H9 (cell line): Measurements from ENCODE around the gene KCNK13. TPM values are rescaled to one million over a fixed set of nuclear protein-coding genes. Genes with fewer than 3 reads are reported as not detected.

ENCODE experiments used
- DNase-seq: peaks from one replicate; pipeline ENCODE4 v3.0.0-alpha.2; 2017
- H2AFZ ChIP-seq: one replicate; pipeline ENCODE4 v1.6.1; 2013; ENCODE audit warnings: mild to moderate bottlenecking, low read length, control low read depth, moderate library complexity
- H2AK5ac ChIP-seq: 2 replicates; pipeline ENCODE4 v1.6.1; 2013; ENCODE audit warnings: low read length, control low read depth, mixed read lengths; ENCODE audit not compliant: insufficient read length
- H2BK120ac ChIP-seq: one replicate; pipeline ENCODE4 v1.6.1; 2013; ENCODE audit warnings: low read depth, mild to moderate bottlenecking, low read length, control low read depth, inconsistent platforms; ENCODE audit not compliant: poor library complexity, severe bottlenecking
- H2BK12ac ChIP-seq: 2 replicates; pipeline ENCODE4 v1.6.1; 2013; ENCODE audit warnings: low read length, control low read depth, mixed read lengths, low read depth; ENCODE audit not compliant: insufficient read length
- H2BK15ac ChIP-seq: 2 replicates; pipeline ENCODE4 v1.6.1; 2013; ENCODE audit warnings: low read depth, low read length, control low read depth
- H2BK20ac ChIP-seq: one replicate; pipeline ENCODE4 v1.6.1; 2013; ENCODE audit warnings: low read depth, mild to moderate bottlenecking, low read length, control low read depth, inconsistent platforms; ENCODE audit not compliant: poor library complexity, severe bottlenecking
- H2BK5ac ChIP-seq: 2 replicates; pipeline ENCODE4 v1.6.1; 2013; ENCODE audit warnings: low read length, control low read depth, mixed read lengths; ENCODE audit not compliant: insufficient read length
- H3K14ac ChIP-seq: 2 replicates; pipeline ENCODE4 v1.6.1; 2013; ENCODE audit warnings: low read length, control low read depth; ENCODE audit not compliant: insufficient read depth
- H3K18ac ChIP-seq: 2 replicates; pipeline ENCODE4 v1.6.1; 2013; ENCODE audit warnings: low read depth, mild to moderate bottlenecking, mixed read lengths, low read length, control low read depth; ENCODE audit not compliant: insufficient read length
- H3K23ac ChIP-seq: 2 replicates; pipeline ENCODE4 v1.6.1; 2013; ENCODE audit warnings: low read length, control low read depth, mixed read lengths, low read depth; ENCODE audit not compliant: insufficient read length
- H3K23me2 ChIP-seq: 2 replicates; pipeline ENCODE4 v1.6.1; 2013; ENCODE audit warnings: low read depth, mild to moderate bottlenecking, mixed read lengths, low read length, control low read depth; ENCODE audit not compliant: insufficient read length, poor library complexity, severe bottlenecking
- H3K27ac ChIP-seq: 2 replicates; pipeline ENCODE4 v1.5.1; 2013; ENCODE audit warnings: low read length, control low read depth, mixed read lengths, low read depth; ENCODE audit not compliant: insufficient read length
- H3K27me3 ChIP-seq: 2 replicates; pipeline ENCODE4 v1.6.1; 2013; ENCODE audit warnings: low read length, control low read depth, inconsistent platforms; ENCODE audit not compliant: insufficient read depth
- H3K4ac ChIP-seq: 2 replicates; pipeline ENCODE4 v1.6.1; 2013; ENCODE audit warnings: low read depth, mild to moderate bottlenecking, control low read depth, inconsistent platforms, low read length, moderate library complexity
- H3K4me1 ChIP-seq: 2 replicates; pipeline ENCODE4 v1.6.1; 2013; ENCODE audit warnings: low read length, control low read depth, inconsistent platforms; ENCODE audit not compliant: insufficient read depth
- H3K4me2 ChIP-seq: 2 replicates; pipeline ENCODE4 v1.6.1; 2013; ENCODE audit warnings: low read length, control low read depth, mixed read lengths; ENCODE audit not compliant: insufficient read length, insufficient read depth
- H3K56ac ChIP-seq: 2 replicates; pipeline ENCODE4 v1.6.1; 2013; ENCODE audit warnings: low read depth, mild to moderate bottlenecking, mixed read lengths, low read length, control low read depth; ENCODE audit not compliant: insufficient read length
- H3K79me1 ChIP-seq: 2 replicates; pipeline ENCODE4 v1.6.1; 2013; ENCODE audit warnings: low read depth, mild to moderate bottlenecking, moderate library complexity, low read length, control low read depth, inconsistent platforms; ENCODE audit not compliant: insufficient read depth, poor library complexity, severe bottlenecking
- H3K79me2 ChIP-seq: 2 replicates; pipeline ENCODE4 v1.6.1; 2013; ENCODE audit warnings: low read length, control low read depth, inconsistent platforms; ENCODE audit not compliant: insufficient read depth
- H3K9ac ChIP-seq: 2 replicates; pipeline ENCODE4 v1.6.1; 2013; ENCODE audit warnings: low read length, control low read depth, mixed read lengths; ENCODE audit not compliant: insufficient read length; ENCODE audit errors: extremely low read depth
- H3K9me3 ChIP-seq: one replicate; pipeline ENCODE4 v1.6.1; 2013; ENCODE audit warnings: low read depth, low read length, inconsistent platforms; ENCODE audit not compliant: control insufficient read depth
- H3T11ph ChIP-seq: one replicate; pipeline ENCODE4 v1.6.1; 2013; ENCODE audit warnings: mild to moderate bottlenecking, low read length, control low read depth, inconsistent platforms
- H4K20me1 ChIP-seq: one replicate; pipeline ENCODE4 v1.6.1; 2013; ENCODE audit not compliant: control insufficient read depth, insufficient read length, insufficient read depth
- H4K5ac ChIP-seq: 2 replicates; pipeline ENCODE4 v1.6.1; 2013; ENCODE audit warnings: low read depth, mild to moderate bottlenecking, mixed read lengths, low read length, control low read depth; ENCODE audit not compliant: insufficient read length
- H4K8ac ChIP-seq: replicated peaks from 2 replicates; pipeline ENCODE4 v1.6.1; 2013; ENCODE audit warnings: low read length, control low read depth, mixed read lengths, low read depth; ENCODE audit not compliant: insufficient read length
- H4K91ac ChIP-seq: 2 replicates; pipeline ENCODE4 v1.6.1; 2013; ENCODE audit warnings: low read depth, mild to moderate bottlenecking, moderate library complexity, mixed read lengths, low read length, control low read depth; ENCODE audit not compliant: insufficient read length
- H3K27ac Mint-ChIP-seq, 3 experiments: 2 replicates in 2 of 3; 3 replicates in 1 of 3; pipeline ENCODE4 v1.8.0; 2020 to 2021; ENCODE audit warnings: mixed read lengths in 3 of 3, mild to moderate bottlenecking in 1 of 3, moderate library complexity in 1 of 3
- H3K27me3 Mint-ChIP-seq: 2 replicates; pipeline ENCODE4 v1.8.0; 2021; ENCODE audit warnings: low read depth, mild to moderate bottlenecking, moderate library complexity, mixed read lengths
- H3K36me3 Mint-ChIP-seq, 3 experiments: 2 replicates in 2 of 3; 3 replicates in 1 of 3; pipeline ENCODE4 v1.8.0; 2020 to 2021; ENCODE audit warnings: low read depth in 3 of 3, mixed read lengths in 3 of 3; ENCODE audit not compliant: insufficient read depth in 1 of 3
- H3K4me1 Mint-ChIP-seq, 2 experiments: 2 replicates each; pipeline ENCODE4 v1.8.0; 2020; ENCODE audit warnings: mixed read lengths in 2 of 2
- H3K4me3 Mint-ChIP-seq, 2 experiments: 2 replicates in 1 of 2; 3 replicates in 1 of 2; pipeline ENCODE4 v1.8.0; 2020 to 2021; ENCODE audit warnings: mild to moderate bottlenecking in 2 of 2, mixed read lengths in 2 of 2, moderate library complexity in 1 of 2
- H3K9me3 Mint-ChIP-seq, 2 experiments: 2 replicates in 1 of 2; 3 replicates in 1 of 2; pipeline ENCODE4 v1.8.0; 2020; ENCODE audit warnings: mild to moderate bottlenecking in 2 of 2, mixed read lengths in 2 of 2, moderate library complexity in 1 of 2
- WGBS: extraction: QIAGEN DNeasy Blood & Tissue Kit; methylation state at CpG from one replicate; pipeline ENCODE4 v1.1.7; 2013; ENCODE audit warnings: missing lambda C conversion rate, low lambda C conversion rate, mixed read lengths; ENCODE audit not compliant: insufficient read length; ENCODE audit errors: extremely low coverage; 5-methylcytosine and 5-hydroxymethylcytosine counted together
- total RNA-seq: library from RNA; stranded (reverse); gene quantifications from 2 replicates; pipeline ENCODE4 v1.2.1, GENCODE V29; 2021
- TF ChIP-seq, protein P1 (sequence below): fragments of 200-600 bp; sonication (generic); conservative IDR thresholded peaks from 3 replicates; pipeline ENCODE4 v1.8.0; 2021; ENCODE audit warnings: antibody characterized with exemption, mild to moderate bottlenecking

The KCNK13 gene
- total RNA-seq, 1 experiment from 2014 or later: 0.39 TPM

DNA sequence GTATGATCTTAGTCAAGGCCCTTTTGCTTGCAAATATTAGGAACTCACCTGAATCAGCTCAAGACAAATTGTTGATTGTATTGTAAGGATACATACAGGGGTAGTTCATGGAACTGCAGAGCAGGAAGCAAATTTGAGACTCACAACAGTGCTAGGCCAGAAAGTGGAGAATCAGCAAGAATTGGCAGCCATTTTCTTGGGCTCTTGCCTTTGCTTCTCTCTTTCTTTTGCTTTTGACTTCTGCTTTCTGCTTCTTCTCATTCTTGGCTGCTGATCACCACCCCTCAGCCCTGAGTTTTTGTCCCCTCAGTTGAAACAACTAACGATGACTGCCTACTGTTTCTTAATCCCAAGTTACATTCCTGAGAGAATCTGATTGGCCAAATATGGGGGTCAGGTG, 34.8 kb downstream of the KCNK13 start:
- no peak overlapping the region for H4K8ac ChIP-seq
- no peak overlapping the region for H3K56ac ChIP-seq
- H3K9me3 Mint-ChIP-seq: no peaks in the 10 kb centered on the region; a peak in 1 of 5 replicates
- no peak overlapping the region for H2BK20ac ChIP-seq
- peaks cover 5 to 13% of the 10 kb centered on the region in 2 experiments for H3K4me1 Mint-ChIP-seq
- H2AK5ac ChIP-seq: no peak overlapping the region
- H3K14ac ChIP-seq: no peak overlapping the region
- no CpG with 5 or more reads among the region's 1 CpG for WGBS
- no peak for DNase-seq
- TF ChIP-seq, protein P1, sequence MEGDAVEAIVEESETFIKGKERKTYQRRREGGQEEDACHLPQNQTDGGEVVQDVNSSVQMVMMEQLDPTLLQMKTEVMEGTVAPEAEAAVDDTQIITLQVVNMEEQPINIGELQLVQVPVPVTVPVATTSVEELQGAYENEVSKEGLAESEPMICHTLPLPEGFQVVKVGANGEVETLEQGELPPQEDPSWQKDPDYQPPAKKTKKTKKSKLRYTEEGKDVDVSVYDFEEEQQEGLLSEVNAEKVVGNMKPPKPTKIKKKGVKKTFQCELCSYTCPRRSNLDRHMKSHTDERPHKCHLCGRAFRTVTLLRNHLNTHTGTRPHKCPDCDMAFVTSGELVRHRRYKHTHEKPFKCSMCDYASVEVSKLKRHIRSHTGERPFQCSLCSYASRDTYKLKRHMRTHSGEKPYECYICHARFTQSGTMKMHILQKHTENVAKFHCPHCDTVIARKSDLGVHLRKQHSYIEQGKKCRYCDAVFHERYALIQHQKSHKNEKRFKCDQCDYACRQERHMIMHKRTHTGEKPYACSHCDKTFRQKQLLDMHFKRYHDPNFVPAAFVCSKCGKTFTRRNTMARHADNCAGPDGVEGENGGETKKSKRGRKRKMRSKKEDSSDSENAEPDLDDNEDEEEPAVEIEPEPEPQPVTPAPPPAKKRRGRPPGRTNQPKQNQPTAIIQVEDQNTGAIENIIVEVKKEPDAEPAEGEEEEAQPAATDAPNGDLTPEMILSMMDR: no peak
- no peak overlapping the region for H2BK120ac ChIP-seq
- peaks cover 4% of the 10 kb centered on the region for H3K27me3 Mint-ChIP-seq
- H3K4me2 ChIP-seq: no peak overlapping the region
- no peaks in the 10 kb centered on the region for H3K4me1 ChIP-seq
- H3K9me3 ChIP-seq: no peaks in the 10 kb centered on the region
- no peak overlapping the region for H3K9ac ChIP-seq
- no peak overlapping the region for H2AFZ ChIP-seq
- H3K4me3 Mint-ChIP-seq: no peak overlapping the region
- H3K4ac ChIP-seq: no peak overlapping the region
- H3K27ac Mint-ChIP-seq: no peak overlapping the region
- no peak overlapping the region for H2BK12ac ChIP-seq
- H3K27me3 ChIP-seq: no peaks in the 10 kb centered on the region
- no peak overlapping the region for H2BK15ac ChIP-seq
- no peak overlapping the region for H3K23ac ChIP-seq
- no peak overlapping the region for H2BK5ac ChIP-seq
- no peak overlapping the region for H4K5ac ChIP-seq
- H3K79me2 ChIP-seq: no peaks in the 10 kb centered on the region
- H3T11ph ChIP-seq: no peak overlapping the region
- H4K20me1 ChIP-seq: no peaks in the 10 kb centered on the region
- H3K23me2 ChIP-seq: no peaks in the 10 kb centered on the region
- H3K27ac ChIP-seq: no peak overlapping the region
- no peak overlapping the region for H4K91ac ChIP-seq
- no peaks in the 10 kb centered on the region; a peak in 1 of 7 replicates for H3K36me3 Mint-ChIP-seq
- H3K79me1 ChIP-seq: no peaks in the 10 kb centered on the region
- H3K18ac ChIP-seq: no peak overlapping the region
